Mesenteric fat pad (tissue), 1 donor: ENCODE data around the gene SLC10A7. TPM values are rescaled to one million over a fixed set of nuclear protein-coding genes. Genes with fewer than 3 reads are reported as not detected.

Experiments
- DNase-seq: peaks from one replicate; pipeline ENCODE4 v3.0.0-alpha.2; 2020; ENCODE audit warnings: low spot score
- total RNA-seq: library from RNA; stranded (reverse); fragmentation: NEBNext Ultra II Directional; extraction: Animal tissue kit (Norgen Biotek cat#: 25700); gene quantifications from one replicate; pipeline ENCODE4 v1.2.1, GENCODE V29; 2021
- donor health status: DM: yes; HTN: yes; CAD: no.

The SLC10A7 gene
- total RNA-seq, 1 donor from 2014 or later: 12.0 TPM

DNA sequence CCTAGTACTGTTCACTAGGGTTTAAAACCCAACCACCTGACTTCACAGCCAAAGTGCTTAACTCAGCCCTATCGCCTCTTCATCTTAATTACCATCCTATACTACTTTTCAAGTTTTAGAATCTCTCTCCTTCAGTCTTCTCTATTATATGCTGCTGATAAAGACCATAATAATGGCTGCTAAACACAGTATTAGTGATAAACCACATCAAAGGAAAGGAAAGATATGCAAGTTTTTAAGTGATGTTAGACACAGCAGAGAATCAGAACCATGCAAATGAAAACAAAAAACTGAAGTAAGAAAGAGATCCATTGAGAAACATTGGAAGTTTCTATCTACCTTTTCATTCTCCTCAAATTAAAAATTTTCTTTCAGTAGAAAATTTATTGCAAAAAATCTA, 206.6 kb downstream of the SLC10A7 start:
- DNase-seq: no peak

DNA sequence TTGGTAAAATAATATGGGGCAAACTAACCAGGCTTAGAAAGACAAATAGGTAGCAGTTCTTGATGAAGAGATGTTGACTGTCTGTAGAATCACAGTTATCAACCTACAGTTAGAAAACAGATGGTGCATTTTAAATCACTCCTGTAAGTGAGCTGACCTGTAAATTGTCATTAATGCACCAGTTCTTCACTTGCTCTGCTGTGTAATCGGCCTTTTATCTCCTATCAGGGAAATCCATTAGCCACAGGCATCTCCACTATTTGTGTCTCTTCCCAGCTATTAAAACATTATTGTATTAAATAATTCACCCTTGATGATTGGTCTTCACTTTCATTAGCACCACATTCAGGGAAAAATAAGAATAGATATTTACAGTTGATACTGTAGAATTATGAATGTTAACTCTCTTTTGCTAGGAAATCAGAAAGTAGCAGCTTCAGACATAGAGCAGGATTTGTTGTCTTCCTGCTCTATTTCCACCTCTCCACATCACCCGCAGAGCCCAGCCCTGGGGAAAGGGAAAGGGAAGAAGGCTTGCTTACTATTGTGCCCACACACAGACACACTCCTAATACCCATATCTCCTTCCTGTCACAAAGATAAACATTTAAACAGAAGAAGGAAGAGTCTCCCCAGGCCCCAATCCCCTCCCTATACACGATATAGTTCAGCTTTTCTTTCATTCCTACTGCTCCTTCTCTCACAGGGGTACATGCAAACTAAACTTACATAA, 210.3 kb downstream of the SLC10A7 start:
- no peak for DNase-seq

DNA sequence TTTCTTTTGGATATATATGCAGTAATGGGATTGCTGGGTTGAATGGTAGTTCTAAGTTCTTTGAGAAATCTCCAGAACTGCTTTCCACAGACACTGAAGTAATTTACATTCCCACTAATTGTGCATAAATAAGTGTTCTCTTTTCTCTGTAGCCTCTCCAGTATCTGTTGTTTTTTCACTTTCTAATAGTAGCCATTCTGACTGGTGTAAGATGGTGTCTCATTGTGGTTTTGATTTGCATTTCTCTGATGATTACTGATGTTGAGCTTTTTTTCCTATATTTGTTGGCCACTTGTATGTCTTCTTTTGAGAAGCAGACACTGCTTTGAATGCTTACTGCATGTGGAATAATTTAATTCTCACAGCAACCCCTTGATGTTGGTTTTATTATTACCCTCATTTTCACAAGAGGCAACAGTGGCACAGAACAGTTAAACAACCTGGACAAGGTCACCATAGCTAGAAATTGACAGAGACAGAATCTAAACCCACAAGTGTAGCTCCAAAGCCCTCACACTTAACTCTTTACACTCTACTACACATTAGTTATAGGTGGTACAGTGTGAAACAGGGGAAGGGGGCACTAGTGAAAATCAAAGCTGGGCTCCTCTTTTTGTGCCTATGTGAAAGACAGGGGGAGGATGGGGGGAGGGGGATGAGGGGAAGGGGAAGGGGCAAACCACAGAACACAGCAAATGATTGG, 211.3 kb downstream of the SLC10A7 start:
- no peak for DNase-seq

DNA sequence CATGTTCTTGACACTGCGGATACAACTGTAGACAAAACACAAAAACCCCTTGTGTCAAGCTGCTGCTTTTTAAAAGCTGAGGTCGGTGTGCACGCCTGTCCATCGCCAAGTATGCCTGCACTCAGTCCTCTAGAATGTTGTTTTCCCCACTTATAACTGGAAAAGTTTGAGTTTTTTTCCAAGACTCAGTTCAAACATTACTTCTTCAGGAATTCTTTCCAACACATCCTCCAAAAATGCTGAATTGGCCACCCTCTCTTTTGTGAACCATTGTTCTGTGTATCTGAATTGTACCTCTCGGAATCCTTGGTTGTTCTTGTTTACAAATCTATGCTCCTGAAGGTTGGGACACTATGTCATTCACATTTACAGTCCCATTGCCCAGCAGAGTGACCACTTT, 212.8 kb downstream of the SLC10A7 start:
- no peak for DNase-seq

DNA sequence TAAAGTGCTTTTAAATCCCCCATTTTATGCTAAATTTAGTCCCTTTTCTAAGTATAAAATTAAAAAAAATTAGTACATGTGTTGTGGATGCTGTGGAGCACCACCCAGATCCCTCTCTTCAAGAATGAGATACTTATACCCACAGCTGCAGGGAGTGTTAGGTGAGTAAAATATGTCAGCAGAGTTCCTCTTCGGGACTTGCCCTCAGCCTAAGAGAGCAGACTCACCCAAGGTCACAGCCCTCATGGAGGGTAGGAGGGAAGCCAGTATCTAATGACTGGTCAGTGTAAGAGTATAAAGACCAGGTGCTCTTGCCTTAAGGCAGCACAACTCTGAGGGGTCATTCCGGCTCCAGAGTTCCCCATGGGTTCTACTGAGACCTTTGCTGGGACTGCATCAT, 218.9 kb downstream of the SLC10A7 start:
- DNase-seq: no peak

DNA sequence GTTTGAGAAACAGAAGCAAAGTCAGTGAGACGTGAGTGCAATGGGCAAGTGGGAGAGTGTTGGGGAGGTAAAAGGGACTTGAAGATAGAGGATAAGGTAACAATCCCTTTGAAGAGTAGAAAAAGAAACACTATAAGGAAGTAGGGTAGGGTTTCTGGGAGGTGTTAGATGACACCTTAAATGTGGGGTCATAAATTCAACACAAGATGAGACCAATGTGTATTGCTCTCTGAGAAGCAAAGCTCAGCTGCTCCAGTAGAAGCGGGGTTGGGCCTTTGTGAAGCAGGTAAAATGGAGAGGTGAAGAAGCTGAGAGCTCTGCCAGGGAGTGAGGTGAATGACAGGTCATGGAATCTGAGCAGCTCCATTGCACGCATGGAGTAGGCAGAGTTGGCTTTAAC, 222.1 kb downstream of the SLC10A7 start:
- DNase-seq: no peak

DNA sequence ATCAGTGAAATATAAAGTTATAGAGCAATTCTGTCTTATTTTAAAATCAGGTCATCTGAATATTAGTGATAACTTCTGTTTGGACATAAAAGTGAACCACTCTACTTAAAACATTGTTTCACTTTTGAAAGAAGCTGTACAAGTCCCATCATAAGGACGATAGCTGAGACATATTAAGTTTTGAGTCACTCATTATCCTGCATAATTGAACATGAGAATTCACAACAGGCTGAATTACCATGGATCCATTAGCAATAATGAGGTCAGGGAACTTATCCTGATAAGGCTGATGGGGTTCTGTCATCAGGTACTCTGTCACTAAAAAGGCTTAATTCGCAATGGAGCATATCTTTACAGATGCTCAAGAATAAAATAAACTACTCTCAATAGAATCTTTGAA, 227.0 kb downstream of the SLC10A7 start:
- no peak for DNase-seq

DNA sequence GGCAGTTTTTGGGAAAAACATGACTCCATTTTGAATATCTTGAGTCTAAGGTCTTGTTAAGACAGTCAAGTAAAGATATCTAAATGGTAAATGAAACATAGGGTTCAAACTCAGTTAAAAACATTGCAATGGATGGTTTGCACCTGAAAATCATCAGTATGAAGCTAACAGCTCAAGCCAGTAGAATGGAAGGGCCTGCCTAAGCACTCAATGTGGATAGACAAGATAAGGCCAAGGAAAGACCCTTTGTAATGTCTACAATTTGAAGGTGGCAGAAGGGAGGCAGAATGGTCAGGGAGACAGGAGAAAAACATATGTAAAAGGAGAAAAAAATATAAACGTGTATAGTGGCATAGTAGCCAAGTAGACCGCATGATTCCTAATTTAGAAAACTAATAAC, 229.2 kb downstream of the SLC10A7 start:
- no peak for DNase-seq

DNA sequence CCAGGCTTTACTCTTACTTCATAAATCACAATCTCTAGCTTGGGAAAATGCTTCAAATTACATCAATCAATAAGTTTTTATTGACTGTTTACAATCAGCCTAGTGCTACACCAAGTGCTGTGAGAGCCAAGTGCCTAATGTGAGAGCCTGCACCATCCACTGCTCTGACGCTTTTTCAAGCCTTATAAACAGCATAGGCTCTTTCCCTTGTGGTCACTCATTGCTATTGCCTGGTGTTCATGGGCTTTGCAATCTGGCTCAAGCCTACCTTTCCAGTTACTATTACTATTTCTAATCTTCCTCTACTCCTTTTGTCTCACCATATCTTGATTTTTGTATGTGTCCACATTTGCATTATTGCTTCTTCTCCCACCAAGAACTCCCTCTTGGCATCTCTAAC, 230.4 kb downstream of the SLC10A7 start:
- DNase-seq: no peak

DNA sequence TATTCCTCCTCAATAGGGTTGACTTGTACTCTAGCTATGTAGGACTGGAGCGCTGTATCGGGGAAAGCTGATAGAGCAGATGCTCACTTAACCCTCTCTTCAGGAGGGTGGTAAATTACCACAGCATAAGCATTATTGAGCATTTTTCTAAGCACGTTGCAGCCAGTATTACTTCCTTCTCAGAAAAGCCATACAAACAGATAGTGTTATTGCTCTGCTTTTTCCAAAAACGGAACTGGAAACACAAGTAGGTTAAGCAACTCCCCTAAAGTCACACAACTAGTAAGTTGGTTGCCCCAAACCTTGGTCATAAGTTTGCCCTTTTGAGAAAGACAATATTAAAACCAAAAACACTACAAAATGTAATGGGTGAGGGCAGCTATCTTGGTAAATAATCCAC, 233.5 kb downstream of the SLC10A7 start:
- DNase-seq: no peak

DNA sequence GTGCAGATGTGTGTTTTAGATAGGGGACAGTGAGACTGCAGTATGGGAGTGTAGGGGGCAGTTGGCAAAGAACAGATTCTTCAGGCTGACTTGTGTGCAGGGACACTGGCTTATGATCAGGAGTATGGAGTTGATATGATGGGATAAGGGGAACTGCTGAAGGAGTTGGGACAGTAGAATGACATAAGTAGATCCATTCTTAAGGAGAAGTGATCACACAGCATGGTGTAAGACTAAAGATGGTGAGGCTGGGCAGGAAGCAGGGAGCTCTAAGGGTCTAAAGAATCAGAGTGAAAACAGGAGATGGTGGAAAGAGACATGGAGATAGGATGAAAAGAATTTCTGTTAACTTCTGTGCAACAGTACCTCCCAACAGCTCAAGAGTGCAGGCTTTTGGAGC, 236.7 kb downstream of the SLC10A7 start:
- no peak for DNase-seq

DNA sequence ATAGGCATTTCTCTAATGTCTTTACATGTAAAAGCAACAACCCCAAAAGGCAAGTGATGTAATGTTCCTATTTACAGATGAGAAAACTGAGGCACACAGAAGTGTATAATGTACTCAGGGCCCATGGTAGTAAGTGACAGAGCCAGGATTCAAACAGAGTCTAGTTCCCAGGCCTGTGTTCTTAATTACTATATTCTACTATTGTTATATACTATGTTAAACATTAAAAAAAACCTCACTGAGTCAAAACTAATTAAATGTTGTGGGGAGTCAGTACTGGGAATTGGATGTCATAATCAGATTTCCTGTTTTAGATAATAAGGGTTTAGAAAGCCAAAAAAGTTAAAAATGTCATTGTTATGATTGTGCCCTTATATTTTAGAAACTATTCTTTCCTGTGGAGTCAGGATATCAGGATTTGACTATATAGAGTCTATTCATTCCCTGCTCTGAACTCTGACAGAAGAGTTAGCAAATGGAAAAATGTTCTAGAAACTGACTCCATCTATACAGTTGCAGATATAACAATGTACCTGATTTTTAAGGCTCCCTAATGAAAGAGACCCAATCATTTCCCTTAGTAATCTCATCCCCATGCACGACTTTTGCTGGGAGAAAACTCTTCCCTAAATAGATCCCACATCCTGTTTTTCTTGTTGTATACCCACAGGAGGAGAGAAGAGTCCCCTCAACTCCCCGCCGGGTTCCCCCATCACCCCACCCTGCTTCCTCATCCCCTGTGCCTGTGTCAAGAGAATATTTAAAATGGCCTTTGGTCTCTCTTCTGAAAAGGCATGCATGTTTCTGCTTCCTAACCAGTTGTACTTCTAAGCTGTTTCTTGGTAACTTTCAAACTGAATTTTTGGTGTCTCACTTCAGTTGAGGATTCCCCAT, 237.7 kb downstream of the SLC10A7 start:
- no peak for DNase-seq

DNA sequence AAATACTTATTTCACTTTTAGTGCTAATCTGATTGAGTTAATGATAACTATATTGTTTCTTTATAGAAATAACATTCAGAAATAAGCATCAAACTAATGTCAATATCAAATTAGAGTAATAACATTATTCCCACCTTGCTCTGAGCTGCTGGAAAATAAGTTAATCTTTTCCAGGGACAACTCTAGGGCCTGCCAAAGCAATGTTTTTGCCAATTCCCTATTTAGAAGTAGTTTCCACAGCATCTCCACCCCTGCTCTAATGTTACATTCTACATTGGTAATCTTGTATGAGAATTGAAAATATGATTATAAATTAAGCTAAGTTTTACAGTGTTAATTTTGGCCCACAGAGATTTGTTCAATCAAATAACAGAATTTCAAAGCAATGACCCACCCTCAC, 239.1 kb downstream of the SLC10A7 start:
- no peak for DNase-seq

DNA sequence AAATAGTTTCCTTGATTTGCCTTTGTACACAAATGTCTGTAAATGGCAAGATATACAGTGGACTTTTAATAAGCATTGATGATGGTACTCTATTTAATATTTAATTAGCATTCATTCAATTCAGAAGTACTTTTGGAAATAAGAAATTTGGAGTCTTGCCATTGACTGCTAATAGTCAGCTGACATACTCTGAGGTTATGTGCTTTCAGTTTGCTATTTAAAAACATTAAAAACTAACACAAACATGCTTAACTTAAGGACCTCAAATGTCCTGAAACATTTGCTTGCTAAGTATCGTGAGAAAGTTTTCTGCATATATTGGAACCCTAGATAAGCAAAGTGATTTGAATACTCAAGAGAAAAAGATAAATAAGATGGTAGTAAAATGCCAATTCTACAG, 242.8 kb downstream of the SLC10A7 start:
- DNase-seq: no peak

DNA sequence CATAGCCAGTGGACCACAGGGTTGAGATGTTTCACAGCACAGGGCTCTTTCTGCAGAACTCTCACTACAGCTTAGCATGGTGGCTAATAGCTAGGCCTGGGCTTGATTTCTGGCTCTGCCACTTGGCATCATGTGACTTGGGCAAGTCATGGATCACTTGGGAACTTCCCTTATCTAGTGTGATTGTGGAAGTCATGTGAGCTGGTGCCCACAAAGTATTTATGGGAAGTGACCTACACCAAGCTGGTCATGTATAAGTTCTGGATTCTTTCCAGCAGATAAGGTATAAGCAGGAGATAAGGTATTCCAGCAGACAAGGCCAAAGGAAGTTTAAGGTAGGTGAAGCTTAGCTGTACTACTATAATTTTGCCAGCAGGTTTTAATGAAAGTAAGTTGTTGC, 246.4 kb downstream of the SLC10A7 start:
- DNase-seq: no peak

DNA sequence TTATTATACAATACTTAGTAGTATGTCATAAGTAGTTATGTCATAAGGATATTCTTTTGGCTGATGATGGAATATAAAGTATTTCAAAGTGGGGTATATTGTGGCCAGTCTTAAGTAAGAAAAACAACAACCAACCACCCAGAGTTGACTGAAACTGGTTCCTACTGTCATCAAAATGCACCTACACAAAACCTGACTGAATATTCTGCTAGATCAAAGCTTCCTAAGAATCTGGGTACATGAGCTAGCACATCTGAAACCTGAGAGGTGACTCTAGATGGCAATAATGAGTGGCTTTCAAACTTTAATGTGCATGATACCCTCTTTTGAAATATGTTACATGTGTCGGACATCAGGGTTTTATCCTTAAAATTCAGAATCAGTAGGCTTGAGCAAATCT, 247.0 kb downstream of the SLC10A7 start:
- no peak for DNase-seq

DNA sequence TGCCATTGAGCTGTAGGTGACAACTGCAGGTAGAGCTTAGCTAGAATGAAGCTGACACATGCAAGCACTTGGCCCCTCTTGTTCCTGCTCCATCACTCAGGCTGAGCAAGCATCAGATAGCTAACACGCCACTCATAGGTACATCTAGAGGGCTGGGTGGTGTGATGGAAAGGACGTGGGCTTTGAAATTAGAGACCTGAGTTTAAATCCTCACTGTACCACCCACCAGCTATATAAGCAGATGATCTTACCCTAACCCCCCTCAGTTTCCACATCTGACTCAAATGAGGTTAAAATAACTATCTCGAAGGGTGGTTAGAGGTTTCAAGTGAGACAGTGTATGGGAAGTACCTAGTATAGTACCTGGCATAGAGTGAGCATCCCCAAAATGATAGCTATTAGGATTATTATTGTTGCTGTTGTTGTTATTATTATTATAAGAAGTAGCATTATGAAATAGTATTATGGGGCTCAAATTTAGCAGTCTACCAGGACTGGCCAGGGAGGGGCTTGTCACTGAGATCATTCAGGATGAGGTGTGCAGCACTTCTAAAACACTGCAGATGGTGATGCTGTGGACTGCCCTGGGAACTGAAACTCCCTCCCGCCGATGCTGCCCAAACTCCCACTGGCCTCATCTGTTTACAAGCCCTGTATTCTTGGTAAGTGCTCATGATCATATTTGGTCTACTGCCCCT, 248.4 kb downstream of the SLC10A7 start:
- DNase-seq: no peak

DNA sequence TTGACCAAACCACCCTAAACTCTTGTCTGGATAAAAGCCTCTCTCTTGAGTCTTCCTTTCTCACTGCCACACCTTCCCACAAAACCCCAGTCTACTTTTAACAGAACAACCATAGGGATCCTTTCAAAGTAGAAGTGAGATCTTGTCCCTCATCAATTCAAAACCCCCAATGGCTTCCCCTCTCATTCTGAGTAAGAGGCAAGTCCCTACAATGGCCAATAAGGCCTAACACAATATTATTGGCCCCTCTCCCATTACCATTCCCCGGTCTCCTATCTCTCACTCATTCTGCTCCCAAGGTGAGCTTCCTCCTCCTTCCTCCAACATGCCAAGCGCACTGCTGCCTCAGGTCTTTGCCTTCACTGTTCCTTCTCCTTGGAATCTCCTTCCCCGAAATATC, 250.3 kb downstream of the SLC10A7 start:
- no peak for DNase-seq

DNA sequence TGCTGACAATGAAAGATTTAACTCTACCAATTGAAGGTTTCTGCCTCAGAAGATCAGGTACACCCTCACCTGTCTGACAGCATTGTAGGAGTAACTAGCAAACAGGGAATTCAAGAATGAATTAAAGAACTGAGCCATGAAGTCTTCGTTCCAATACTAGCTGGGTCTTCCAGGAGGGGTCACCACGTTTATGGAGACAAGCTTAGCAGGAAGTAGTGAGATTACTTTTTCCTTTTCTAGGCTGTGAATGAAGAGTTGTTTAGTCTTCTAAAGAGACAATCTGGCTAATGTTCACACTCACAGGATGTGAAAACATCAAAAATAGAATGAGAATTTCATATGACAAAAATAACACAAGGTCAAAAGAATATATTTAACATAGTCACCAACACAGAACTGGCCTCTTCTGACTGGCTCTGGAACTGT, 252.5 kb downstream of the SLC10A7 start:
- no peak for DNase-seq

DNA sequence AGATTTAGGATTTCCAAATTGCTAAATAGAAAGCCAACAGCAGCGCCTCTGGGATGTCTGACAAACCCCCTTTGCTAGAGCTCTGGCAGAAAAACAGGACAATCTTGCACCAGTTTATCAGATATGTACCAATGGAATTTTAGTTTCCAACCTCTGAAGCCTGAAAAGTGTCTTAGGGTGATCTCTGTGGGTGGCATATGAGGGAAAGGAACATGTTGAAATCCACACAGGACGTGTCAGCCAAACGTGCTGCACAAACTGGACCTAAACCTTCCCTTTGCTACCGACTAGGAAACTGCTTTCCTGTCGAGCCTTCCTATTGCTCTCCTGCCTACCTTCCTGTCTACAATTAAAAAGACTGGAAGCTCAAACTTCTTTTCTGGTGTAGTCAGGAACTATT, 253.9 kb downstream of the SLC10A7 start:
- DNase-seq: no peak

DNA sequence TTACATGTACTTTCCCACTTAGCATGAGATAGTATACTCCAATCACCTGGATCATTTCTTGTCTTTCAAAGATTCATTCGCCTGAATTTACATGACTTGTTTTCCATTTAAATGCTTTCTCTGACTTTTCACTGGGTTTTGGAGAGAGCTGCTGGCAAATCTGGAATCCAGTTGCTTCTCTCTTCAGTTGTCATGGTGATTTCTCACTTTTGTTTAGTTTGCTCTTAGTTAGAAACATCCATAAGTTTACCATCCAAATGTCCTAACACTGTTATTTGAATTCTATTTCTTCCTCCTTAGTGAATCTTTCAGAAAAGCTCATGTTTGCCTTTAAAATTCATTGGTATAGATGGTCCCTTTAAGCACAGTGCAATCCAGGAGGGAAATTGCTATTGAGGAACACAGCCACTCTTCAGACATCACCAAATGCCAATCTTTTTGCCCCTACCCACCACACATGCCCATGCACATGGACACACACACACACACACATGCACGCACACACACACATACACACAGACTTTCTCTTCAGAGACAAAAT, 255.7 kb downstream of the SLC10A7 start:
- no peak for DNase-seq
